ENCODE results near the gene CDC20. TPM values are rescaled to one million over a fixed set of nuclear protein-coding genes. Genes with fewer than 3 reads are reported as not detected.

Gene CDC20
- total and polyA plus RNA-seq, 7 donors, result 0.25 to 1.9 (median 1.1) TPM; not detected in 2

- Histone ChIP-seq H3K27me3 (ENCODE audit: insufficient read depth in 3 of 3, low read length in 2 of 3) (no peaks in the 10 kb centered on the region), H3K4me1 (peaks cover 18% of the 10 kb centered on the region), H3K9me3 (no peaks in the 10 kb centered on the region), H3K36me3 (ENCODE audit: insufficient read depth in 1 of 2, low read depth in 1 of 2) (peaks cover 4 to 53% of the 10 kb centered on the region in 2 donors), H3K27ac (no peak overlapping the region), H3K4me3 (no peak overlapping the region)
- no peak for DNase-seq
- 79 to 81% (median 80%) methylated on average over 5 of the region's 5 CpGs for WGBS, 3 donors
- no peak for ATAC-seq
- intact Hi-C loops (cut with DNase I), result no loop called here
- TF ChIP-seq CTCF (IDR thresholded peaks at IDR 0.05), result no peak
These were observed 5.2 kb downstream of the CDC20 start for GRCh38 chr1:43363935-43364525.

- Histone ChIP-seq H3K9me3 (no peaks in the 10 kb centered on the region), H3K4me3 (no peak overlapping the region), H3K4me1 (peaks cover 14% of the 10 kb centered on the region), H3K27me3 (ENCODE audit: insufficient read depth in 3 of 3, low read length in 2 of 3) (no peaks in the 10 kb centered on the region), H3K27ac (no peak overlapping the region), H3K36me3 (ENCODE audit: insufficient read depth in 1 of 2, low read depth in 1 of 2) (peaks cover 5 to 50% of the 10 kb centered on the region in 2 donors)
- intact Hi-C loops (cut with DNase I), result loop anchor here in 1 of 2 donors (5.0 kb wide), 1 partner anchor 138 kb away; no protein-coding TSS in a partner anchor
- WGBS, 3 donors, result 79 to 88% (median 83%) methylated on average over 2 of the region's 2 CpGs
- ATAC-seq, result no peak
- TF ChIP-seq CTCF (IDR thresholded peaks at IDR 0.05), result no peak
- DNase-seq, result no peak
These were observed 6.9 kb downstream of the CDC20 start for GRCh38 chr1:43365678-43366077.

GRCh38 chr1:43366179-43366578 lies 7.4 kb downstream of the CDC20 start:
- no peak for DNase-seq
- no peak for ATAC-seq
- H3K4me1 ChIP-seq, result peaks cover 14% of the 10 kb centered on the region
- TF ChIP-seq CTCF (IDR thresholded peaks at IDR 0.05), result no peak
- WGBS, 3 donors, result 61 to 64% (median 63%) methylated on average over 11 of the region's 11 CpGs
- H3K4me3 ChIP-seq, result no peak overlapping the region
- intact Hi-C loops (cut with DNase I), result loop anchor here in 1 of 2 donors (5.0 kb wide), 1 partner anchor 139 kb away; no protein-coding TSS in a partner anchor
- no peaks in the 10 kb centered on the region for H3K27me3 ChIP-seq (ENCODE audit: insufficient read depth in 3 of 3, low read length in 2 of 3)
- no peaks in the 10 kb centered on the region for H3K9me3 ChIP-seq
- no peak overlapping the region for H3K27ac ChIP-seq
- H3K36me3 ChIP-seq (ENCODE audit: insufficient read depth in 1 of 2, low read depth in 1 of 2), result peaks cover 6 to 45% of the 10 kb centered on the region in 2 donors

- Histone ChIP-seq H3K4me1 (peaks cover 14% of the 10 kb centered on the region), H3K27ac (peak overlapping the region; percentile 94), H3K36me3 (ENCODE audit: insufficient read depth in 1 of 2, low read depth in 1 of 2) (peaks cover 6 to 40% of the 10 kb centered on the region in 2 donors), H3K4me3 (peak overlapping the region; percentile 81), H3K27me3 (ENCODE audit: insufficient read depth in 3 of 3, low read length in 2 of 3) (no peaks in the 10 kb centered on the region), H3K9me3 (no peaks in the 10 kb centered on the region)
- TF ChIP-seq CTCF (IDR thresholded peaks at IDR 0.05), result no peak
- intact Hi-C loops (cut with DNase I), result loop anchor here in 1 of 2 donors (5.0 kb wide), 1 partner anchor 139 kb away; no protein-coding TSS in a partner anchor
- DNase-seq (no peak), ATAC-seq (no peak)
- WGBS, 3 donors, result 19 to 34% (median 28%) methylated on average over 5 of the region's 5 CpGs
These were observed 7.8 kb downstream of the CDC20 start for GRCh38 chr1:43366601-43367025.
